BLaER1 treated with 17β-estradiol and CSF1 and Interleukin-3, amounts not matched to agents 10 nM and 100 nM (cell line): ENCODE measurements around the gene CTDSP2.
"Not testable (repeated sequence)": the region's sequence is repeated elsewhere in the genome, so short reads cannot be mapped to it uniquely, and the experiment has no call there.

Experiments
- H3K27ac ChIP-seq, 11 experiments: shearing (Covaris generic); formaldehyde crosslinking; 2 replicates each; pipeline ENCODE4 v1.8.1; 2022
- H3K27me3 ChIP-seq, 11 experiments: shearing (Covaris generic); formaldehyde crosslinking; 2 replicates each; pipeline ENCODE4 v1.8.1; 2022
- H3K36me3 ChIP-seq, 11 experiments: shearing (Covaris generic); formaldehyde crosslinking; 2 replicates each; pipeline ENCODE4 v1.8.1; 2022
- H3K4me1 ChIP-seq, 10 experiments: shearing (Covaris generic); formaldehyde crosslinking; 2 replicates each; pipeline ENCODE4 v1.8.1; 2022
- H3K4me2 ChIP-seq, 11 experiments: shearing (Covaris generic); formaldehyde crosslinking; 2 replicates each; pipeline ENCODE4 v1.8.1; 2022
- H3K4me3 ChIP-seq, 10 experiments: shearing (Covaris generic); formaldehyde crosslinking; 2 replicates each; pipeline ENCODE4 v1.8.1; 2022
- H3K9ac ChIP-seq, 11 experiments: shearing (Covaris generic); formaldehyde crosslinking; 2 replicates each; pipeline ENCODE4 v1.8.1; 2022
- H3K9me3 ChIP-seq, 11 experiments: shearing (Covaris generic); formaldehyde crosslinking; replicated peaks in 1 of 11; 2 replicates each; pipeline ENCODE4 v1.8.1; 2022
- H4K20me1 ChIP-seq, 11 experiments: shearing (Covaris generic); formaldehyde crosslinking; 2 replicates each; pipeline ENCODE4 v1.8.1; 2022
- Cebpa-rat ChIP-seq, 11 experiments: shearing (Covaris generic); IDR thresholded peaks; 2 replicates each; pipeline ENCODE4 v1.8.1; 2022

CTDSP2 gene

GRCh38 chr12:57885207-57885606, 38.7 kb upstream of the CTDSP2 start:
- H3K4me3 ChIP-seq = no peak overlapping the region
- H3K4me2 ChIP-seq = no peak overlapping the region
- no peaks in the 10 kb centered on the region for H3K36me3 ChIP-seq
- TF ChIP-seq Cebpa-rat (IDR thresholded peaks at IDR 0.05) = no peak
- no peak overlapping the region for H3K9ac ChIP-seq
- H3K27ac ChIP-seq = no peak overlapping the region
- H3K27me3 ChIP-seq = no peaks in the 10 kb centered on the region
- H3K9me3 ChIP-seq = peaks cover 10 to 19% (median 13%) of the 10 kb centered on the region in 11 experiments
- H3K4me1 ChIP-seq = peaks cover 10 to 20% (median 13%) of the 10 kb centered on the region in 10 experiments; a peak in 15 of 20 replicates
- no peaks in the 10 kb centered on the region for H4K20me1 ChIP-seq

GRCh38 chr12:57883700-57884099, 37.2 kb upstream of the CTDSP2 start:
- TF ChIP-seq Cebpa-rat (IDR thresholded peaks at IDR 0.05) = no peak
- no peaks in the 10 kb centered on the region for H3K36me3 ChIP-seq
- H3K4me1 ChIP-seq = peaks cover 5 to 9% (median 8%) of the 10 kb centered on the region in 10 experiments; a peak in 11 of 20 replicates
- no peak overlapping the region for H3K27ac ChIP-seq
- no peak overlapping the region for H3K9ac ChIP-seq
- H3K27me3 ChIP-seq = no peaks in the 10 kb centered on the region
- H3K4me2 ChIP-seq = no peak overlapping the region
- H3K4me3 ChIP-seq = no peak overlapping the region
- no peaks in the 10 kb centered on the region for H4K20me1 ChIP-seq
- peaks cover 10 to 19% (median 13%) of the 10 kb centered on the region in 11 experiments for H3K9me3 ChIP-seq

DNA sequence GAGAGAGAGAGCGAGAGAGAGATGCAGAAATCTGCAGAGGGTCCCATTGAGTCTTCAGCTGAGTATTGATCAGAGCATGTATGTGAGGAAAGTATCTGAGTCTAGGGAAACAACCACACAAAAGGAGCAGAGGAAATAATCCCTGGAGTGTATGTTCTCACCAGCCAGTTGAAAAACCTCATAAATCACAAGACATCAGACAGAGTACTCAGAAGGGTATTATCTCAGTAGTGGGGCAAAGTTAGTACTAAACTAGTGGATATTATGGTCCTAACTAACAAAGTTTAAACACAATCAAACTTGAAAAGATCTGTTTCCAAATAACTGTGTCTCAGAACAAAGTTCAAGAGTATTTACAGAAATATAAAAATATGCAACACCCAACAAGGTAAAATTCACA, 36.5 kb upstream of the CTDSP2 start:
- H3K4me2 ChIP-seq = no peak overlapping the region
- H4K20me1 ChIP-seq = no peaks in the 10 kb centered on the region
- no peak overlapping the region for H3K9ac ChIP-seq
- peaks cover 10 to 19% (median 13%) of the 10 kb centered on the region in 11 experiments for H3K9me3 ChIP-seq
- no peaks in the 10 kb centered on the region for H3K27me3 ChIP-seq
- no peak overlapping the region for H3K27ac ChIP-seq
- no peaks in the 10 kb centered on the region for H3K36me3 ChIP-seq
- no peak overlapping the region for H3K4me3 ChIP-seq
- H3K4me1 ChIP-seq = peaks cover 0 to 3% (median 1%) of the 10 kb centered on the region in 10 experiments; a peak in 9 of 20 replicates
- no peak for TF ChIP-seq Cebpa-rat (IDR thresholded peaks at IDR 0.05)

DNA sequence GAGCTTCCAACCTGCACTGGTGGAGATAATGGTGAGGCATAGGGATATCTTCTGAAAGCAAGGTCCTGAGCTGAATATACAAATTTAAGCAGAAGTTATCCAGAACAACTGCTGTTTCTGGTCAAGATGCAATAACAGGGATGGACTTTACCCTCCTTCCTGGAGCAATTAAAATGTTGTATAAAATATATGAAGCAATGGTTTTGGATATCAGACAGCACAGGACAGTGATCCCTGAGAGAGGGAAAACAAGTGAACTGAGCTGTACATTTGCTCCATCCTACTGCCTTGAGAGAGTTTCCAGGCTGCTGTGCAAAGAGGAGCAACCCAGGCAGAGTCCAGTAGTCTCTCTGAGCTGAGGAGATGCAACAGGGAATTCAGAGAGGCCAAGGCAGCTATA, 36.0 kb upstream of the CTDSP2 start:
- Histone ChIP-seq H3K4me3 (no peak overlapping the region), H3K27ac (no peak overlapping the region), H3K4me2 (no peak overlapping the region), H3K9ac (no peak overlapping the region), H4K20me1 (no peaks in the 10 kb centered on the region), H3K27me3 (no peaks in the 10 kb centered on the region), H3K36me3 (no peaks in the 10 kb centered on the region), H3K9me3 (peaks cover 10 to 19% (median 13%) of the 10 kb centered on the region in 11 experiments), H3K4me1 (no peaks in the 10 kb centered on the region)
- no peak for TF ChIP-seq Cebpa-rat (IDR thresholded peaks at IDR 0.05)

DNA sequence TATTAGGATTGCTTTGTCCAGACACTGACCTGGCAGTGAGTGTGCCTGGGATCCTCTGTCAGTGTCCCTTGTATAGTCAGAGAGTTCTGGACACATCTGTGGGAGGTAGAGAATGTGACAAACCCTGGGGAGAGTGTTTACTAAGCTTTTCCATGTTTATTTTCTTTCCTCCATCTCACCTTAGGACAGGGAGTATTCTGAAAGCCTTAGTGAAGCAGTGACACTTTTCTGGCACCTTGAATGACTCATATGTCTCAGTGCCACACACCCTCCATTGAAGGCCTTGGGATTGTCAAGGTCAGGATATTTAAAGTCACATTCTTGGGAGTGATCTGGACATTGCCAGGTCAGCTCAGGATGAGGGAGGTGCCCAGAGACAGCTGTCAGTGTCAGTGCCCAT, 34.9 kb upstream of the CTDSP2 start:
- no peak overlapping the region for H3K4me3 ChIP-seq
- no peak overlapping the region for H3K27ac ChIP-seq
- H3K27me3 ChIP-seq = no peaks in the 10 kb centered on the region
- H3K9me3 ChIP-seq = peaks cover 10 to 19% (median 13%) of the 10 kb centered on the region in 11 experiments
- no peaks in the 10 kb centered on the region for H3K4me1 ChIP-seq
- no peak overlapping the region for H3K9ac ChIP-seq
- no peak overlapping the region for H3K4me2 ChIP-seq
- TF ChIP-seq Cebpa-rat (IDR thresholded peaks at IDR 0.05) = no peak
- no peaks in the 10 kb centered on the region for H3K36me3 ChIP-seq
- H4K20me1 ChIP-seq = no peaks in the 10 kb centered on the region

DNA sequence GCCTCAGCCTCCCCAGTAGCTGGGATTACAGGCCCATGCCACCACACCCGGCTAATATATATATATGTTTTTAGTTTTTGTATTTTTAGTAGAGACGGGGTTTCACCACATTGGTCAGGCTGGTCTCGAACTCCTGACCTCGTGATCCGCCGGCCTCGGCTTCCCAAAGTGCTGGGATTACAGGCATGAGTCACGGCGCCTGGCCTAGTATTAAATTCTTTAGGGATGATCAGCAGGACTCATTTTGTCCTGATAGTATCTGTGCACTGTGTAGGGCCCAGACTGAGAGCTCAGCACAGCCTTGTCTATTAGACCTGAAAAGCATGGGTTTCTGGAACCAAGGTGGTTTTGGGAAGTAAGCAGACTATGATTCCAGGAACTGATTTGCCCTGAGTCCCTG, 34.5 kb upstream of the CTDSP2 start:
- H3K36me3 ChIP-seq, H3K27ac ChIP-seq, H3K4me3 ChIP-seq, H3K9ac ChIP-seq, H4K20me1 ChIP-seq, H3K4me2 ChIP-seq, H3K4me1 ChIP-seq, H3K27me3 ChIP-seq: not testable (repeated sequence)
- peaks cover 10 to 19% (median 13%) of the 10 kb centered on the region in 11 experiments for H3K9me3 ChIP-seq

DNA sequence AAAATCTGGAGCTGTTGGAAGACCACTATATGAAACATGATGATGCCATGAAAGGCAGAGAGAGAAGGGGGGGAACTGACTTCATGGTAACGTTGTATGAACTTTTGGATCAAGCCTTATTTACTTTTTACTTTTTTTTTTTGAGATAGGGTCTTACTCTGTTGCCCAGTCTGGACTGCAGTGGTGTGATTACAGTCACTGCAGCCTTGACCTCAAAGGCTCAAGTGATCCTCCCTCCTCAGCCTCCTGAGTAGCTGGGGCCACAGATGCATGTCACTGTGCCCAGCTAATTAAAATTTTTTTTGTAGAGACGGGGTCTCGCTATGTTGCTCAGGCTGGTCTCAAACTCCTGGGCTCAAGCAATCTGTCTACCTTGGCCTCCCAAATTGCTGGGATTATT, 31.3 kb upstream of the CTDSP2 start:
- H3K4me1 ChIP-seq = peaks cover 0 to 26% (median 13%) of the 10 kb centered on the region in 10 experiments; a peak in 16 of 20 replicates
- H3K4me3 ChIP-seq = no peak overlapping the region
- no peaks in the 10 kb centered on the region for H4K20me1 ChIP-seq
- no peak overlapping the region for H3K9ac ChIP-seq
- H3K36me3 ChIP-seq = no peaks in the 10 kb centered on the region
- no peak for TF ChIP-seq Cebpa-rat (IDR thresholded peaks at IDR 0.05)
- no peak overlapping the region for H3K4me2 ChIP-seq
- no peak overlapping the region for H3K27ac ChIP-seq
- H3K9me3 ChIP-seq = no peaks in the 10 kb centered on the region; a peak in 1 of 22 replicates
- no peaks in the 10 kb centered on the region for H3K27me3 ChIP-seq

- Histone ChIP-seq H3K4me2 (peak overlapping the region in 9 of 11 experiments; percentile 6 to 60 (median 34); a peak in 12 of 22 replicates), H3K9ac (no peak overlapping the region), H3K9me3 (no peaks in the 10 kb centered on the region; a peak in 1 of 22 replicates), H3K27me3 (no peaks in the 10 kb centered on the region), H3K4me3 (no peak overlapping the region), H3K27ac (0 out of 22 replicates have a peak overlapping the region, but pooled peaks of 1 of the 11 experiments have one; percentile 5), H4K20me1 (no peaks in the 10 kb centered on the region), H3K4me1 (peaks cover 0 to 26% (median 13%) of the 10 kb centered on the region in 10 experiments; a peak in 16 of 20 replicates), H3K36me3 (no peaks in the 10 kb centered on the region)
- TF ChIP-seq Cebpa-rat (IDR thresholded peaks at IDR 0.05) = no peak
Observed at GRCh38 chr12:57875753-57876547, 29.4 kb upstream of the CTDSP2 start.

- no peak for TF ChIP-seq Cebpa-rat (IDR thresholded peaks at IDR 0.05)
- H3K4me1 ChIP-seq = peaks cover 2 to 26% (median 14%) of the 10 kb centered on the region in 10 experiments; a peak in 19 of 20 replicates
- H3K36me3 ChIP-seq = no peaks in the 10 kb centered on the region
- no peaks in the 10 kb centered on the region for H3K27me3 ChIP-seq
- no peaks in the 10 kb centered on the region for H4K20me1 ChIP-seq
- H3K9me3 ChIP-seq = no peaks in the 10 kb centered on the region; a peak in 1 of 22 replicates
- H3K4me3 ChIP-seq = no peak overlapping the region
- H3K4me2 ChIP-seq = peak overlapping the region in 5 of 11 experiments; percentile 12 to 40 (median 34); a peak in 8 of 22 replicates
- no peak overlapping the region for H3K9ac ChIP-seq
- H3K27ac ChIP-seq = no peak overlapping the region
Observed at GRCh38 chr12:57874166-57875108, 27.9 kb upstream of the CTDSP2 start.
